HepG2 (cell line): ENCODE measurements around the gene YY1. TPM values are rescaled to one million over a fixed set of nuclear protein-coding genes. Genes with fewer than 3 reads are reported as not detected.
A peak's percentile ranks its signal among the peaks of the same experiment; 100 is the strongest.

Experiments used
- BCL3 ChIP-seq: sonication (generic); formaldehyde crosslinking; IDR thresholded peaks from 2 replicates; pipeline ENCODE4 v1.5.1; 2020; ENCODE audit warnings: mild to moderate bottlenecking, missing genetic modification reagents, moderate library complexity
- CBX2 ChIP-seq, 2 experiments: fragments of 200-600 bp in 1 of 2; sonication (generic); formaldehyde crosslinking in 1 of 2; IDR thresholded peaks; 2 replicates each; pipeline versions ENCODE4 v1.7.0 to v1.8.1; 2018 to 2022; ENCODE audit warnings: low read depth in 2 of 2, low read length in 1 of 2, mild to moderate bottlenecking in 1 of 2, missing genetic modification reagents in 1 of 2
- EED ChIP-seq: sonication (generic); formaldehyde crosslinking; IDR thresholded peaks from 2 replicates; pipeline ENCODE4 v1.5.0; 2020; ENCODE audit warnings: mild to moderate bottlenecking, missing genetic modification reagents
- ETV6 ChIP-seq: sonication (generic); formaldehyde crosslinking; conservative IDR thresholded peaks from 2 replicates; pipeline ENCODE4 v1.4.0; 2020; ENCODE audit warnings: missing genetic modification reagents
- EZH2 ChIP-seq: conservative IDR thresholded peaks from 2 replicates; pipeline ENCODE4 v1.6.1; 2012; ENCODE audit warnings: mild to moderate bottlenecking, low read depth, low read length, moderate library complexity
- FOXO1 ChIP-seq: sonication (generic); formaldehyde crosslinking; IDR thresholded peaks from 2 replicates; pipeline ENCODE4 v1.4.0; 2020; ENCODE audit warnings: missing genetic modification reagents
- GATA4 ChIP-seq: sonication (generic); IDR thresholded peaks from 2 replicates; pipeline ENCODE4 v1.6.1; 2016; ENCODE audit warnings: antibody characterized with exemption, low read depth, borderline replicate concordance
- HMGA1 ChIP-seq: sonication (generic); formaldehyde crosslinking; conservative IDR thresholded peaks from 2 replicates; pipeline ENCODE4 v1.4.0; 2020; ENCODE audit warnings: missing genetic modification reagents
- KLF9 ChIP-seq: IDR thresholded peaks from 2 replicates; pipeline ENCODE4 v1.6.1; 2016; ENCODE audit warnings: low read depth
- MBD4 ChIP-seq: IDR thresholded peaks from 2 replicates; pipeline ENCODE4 v1.6.1; 2012; ENCODE audit warnings: low read length, inconsistent platforms, borderline replicate concordance
- NCOA1 ChIP-seq: sonication (generic); formaldehyde crosslinking; IDR thresholded peaks from 2 replicates; pipeline ENCODE4 v1.9.0; 2021; ENCODE audit warnings: missing genetic modification reagents
- SAFB2 ChIP-seq: sonication (generic); formaldehyde crosslinking; IDR thresholded peaks from 2 replicates; pipeline ENCODE4 v1.5.1; 2020; ENCODE audit warnings: missing genetic modification reagents, low read depth, mild to moderate bottlenecking, borderline replicate concordance
- SRSF9 ChIP-seq: fragments of 200-400 bp; formaldehyde crosslinking; IDR thresholded peaks from 2 replicates; pipeline ENCODE4 v1.6.1; 2018; ENCODE audit warnings: borderline replicate concordance, mild to moderate bottlenecking, low read depth, low read length; ENCODE audit not compliant: insufficient read depth, poor library complexity, severe bottlenecking
- THAP8 ChIP-seq: sonication (generic); formaldehyde crosslinking; IDR thresholded peaks from 2 replicates; pipeline ENCODE4 v1.5.1; 2020; ENCODE audit warnings: missing genetic modification reagents, mild to moderate bottlenecking, borderline replicate concordance
- ZFP82 ChIP-seq: sonication (generic); formaldehyde crosslinking; IDR thresholded peaks from 2 replicates; pipeline ENCODE4 v1.5.1; 2020; ENCODE audit warnings: mild to moderate bottlenecking, missing genetic modification reagents, borderline replicate concordance
- ZIK1 ChIP-seq: sonication (generic); formaldehyde crosslinking; IDR thresholded peaks from 2 replicates; pipeline ENCODE4 v1.5.0; 2020; ENCODE audit warnings: mild to moderate bottlenecking, low read depth, missing genetic modification reagents, borderline replicate concordance
- ZNF225 ChIP-seq: sonication (generic); formaldehyde crosslinking; IDR thresholded peaks from 2 replicates; pipeline ENCODE4 v1.4.0; 2020; ENCODE audit warnings: mild to moderate bottlenecking, missing genetic modification reagents
- ZNF543 ChIP-seq: sonication (generic); formaldehyde crosslinking; IDR thresholded peaks from 2 replicates; pipeline ENCODE4 v1.4.0; 2020; ENCODE audit warnings: mild to moderate bottlenecking, missing genetic modification reagents
- ZNF580 ChIP-seq: IDR thresholded peaks from 2 replicates; pipeline ENCODE4 v1.6.1; 2016; ENCODE audit warnings: low read depth, borderline replicate concordance
- ZNF652 ChIP-seq: IDR thresholded peaks from 2 replicates; pipeline ENCODE4 v1.6.1; 2016; ENCODE audit warnings: low read depth, borderline replicate concordance
- ZNF678 ChIP-seq: sonication (generic); formaldehyde crosslinking; IDR thresholded peaks from 2 replicates; pipeline ENCODE4 v1.4.0; 2020; ENCODE audit warnings: mild to moderate bottlenecking, missing genetic modification reagents
- ZNF709 ChIP-seq: sonication (generic); formaldehyde crosslinking; IDR thresholded peaks from 2 replicates; pipeline ENCODE4 v1.5.0; 2020; ENCODE audit warnings: mild to moderate bottlenecking, missing genetic modification reagents
- ZNF776 ChIP-seq: sonication (generic); formaldehyde crosslinking; IDR thresholded peaks from 2 replicates; pipeline ENCODE4 v1.4.0; 2020; ENCODE audit warnings: mild to moderate bottlenecking, missing genetic modification reagents
- polyA plus RNA-seq, 8 experiments: library from polyadenylated mRNA; depleted of rRNA in 3 of 8; stranded (reverse) in 7 of 8; unstranded in 1 of 8; fragments of >200 nt; fragmentation: Illumina TruSeq in 4 of 8; extraction: Trizol in 4 of 8; gene quantifications; 2 replicates each; pipeline versions ENCODE4 v1.2.1 to v1.2.3, GENCODE V29; 2011 to 2016; ENCODE audit warnings: low read depth in 4 of 8, missing spikeins in 1 of 8, mixed read lengths in 1 of 8; ENCODE audit not compliant: insufficient read depth in 1 of 8
- total RNA-seq, 5 experiments: library from RNA; depleted of rRNA; stranded (reverse); fragments of >200 nt; fragmentation: Illumina TruSeq; extraction: Trizol; gene quantifications; 2 replicates each; pipeline ENCODE4 v1.2.3, GENCODE V29; 2016; ENCODE audit warnings: low read depth in 1 of 5
- TF ChIP-seq, protein P1 (sequence below): sonication (generic); formaldehyde crosslinking; IDR thresholded peaks from 2 replicates; pipeline ENCODE4 v1.4.0; 2020; ENCODE audit warnings: low read depth, mild to moderate bottlenecking, missing genetic modification reagents

Gene YY1
- total and polyA plus RNA-seq, 2 of the 13 experiments (the other 11 are each of a cell fraction or from before 2014, with no cell fraction given) = 29.4 to 68.1 TPM

- TF ChIP-seq BCL3 (CRISPR knock-in tag) (peak; percentile 57), GATA4 (no peak), ZIK1 (no peak), MBD4 (no peak), ZNF580 (no peak), ZNF543 (CRISPR knock-in tag) (no peak), ETV6 (CRISPR knock-in tag) (no peak), SRSF9 (no peak), ZNF776 (CRISPR knock-in tag) (no peak), ZNF709 (CRISPR knock-in tag) (0 out of 2 replicates have a peak, but pooled peaks have one; percentile 24), EED (CRISPR knock-in tag) (no peak), ZNF678 (CRISPR knock-in tag) (no peak), FOXO1 (peak; percentile 37; the same call in 1 of the 2 replicates), ZNF652 (CRISPR knock-in tag) (no peak), HMGA1 (no peak), EZH2 (no peak), SAFB2 (no peak), CBX2 (IDR thresholded peaks at IDR 0.05; ENCODE audit: low read depth, low read length) (no peak), CBX2 (CRISPR knock-in tag; IDR thresholded peaks at IDR 0.05; ENCODE audit: low read depth) (no peak), ZFP82 (CRISPR knock-in tag) (0 out of 2 replicates have a peak, but pooled peaks have one; percentile 46), THAP8 (no peak), ZNF225 (CRISPR knock-in tag) (no peak), NCOA1 (no peak), KLF9 (no peak)
- TF ChIP-seq, protein P1, sequence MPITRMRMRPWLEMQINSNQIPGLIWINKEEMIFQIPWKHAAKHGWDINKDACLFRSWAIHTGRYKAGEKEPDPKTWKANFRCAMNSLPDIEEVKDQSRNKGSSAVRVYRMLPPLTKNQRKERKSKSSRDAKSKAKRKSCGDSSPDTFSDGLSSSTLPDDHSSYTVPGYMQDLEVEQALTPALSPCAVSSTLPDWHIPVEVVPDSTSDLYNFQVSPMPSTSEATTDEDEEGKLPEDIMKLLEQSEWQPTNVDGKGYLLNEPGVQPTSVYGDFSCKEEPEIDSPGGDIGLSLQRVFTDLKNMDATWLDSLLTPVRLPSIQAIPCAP (CRISPR knock-in tag) = no peak; the same call in 1 of the 2 replicates
Observed at GRCh38 chr14:100323121-100323941, 84.4 kb downstream of the YY1 start, which contains the start of gene SLC25A47 (continued).
